ENCODE data around the gene TACC3.
A peak's percentile ranks its signal among the peaks of the same experiment; 100 is the strongest.

DNA sequence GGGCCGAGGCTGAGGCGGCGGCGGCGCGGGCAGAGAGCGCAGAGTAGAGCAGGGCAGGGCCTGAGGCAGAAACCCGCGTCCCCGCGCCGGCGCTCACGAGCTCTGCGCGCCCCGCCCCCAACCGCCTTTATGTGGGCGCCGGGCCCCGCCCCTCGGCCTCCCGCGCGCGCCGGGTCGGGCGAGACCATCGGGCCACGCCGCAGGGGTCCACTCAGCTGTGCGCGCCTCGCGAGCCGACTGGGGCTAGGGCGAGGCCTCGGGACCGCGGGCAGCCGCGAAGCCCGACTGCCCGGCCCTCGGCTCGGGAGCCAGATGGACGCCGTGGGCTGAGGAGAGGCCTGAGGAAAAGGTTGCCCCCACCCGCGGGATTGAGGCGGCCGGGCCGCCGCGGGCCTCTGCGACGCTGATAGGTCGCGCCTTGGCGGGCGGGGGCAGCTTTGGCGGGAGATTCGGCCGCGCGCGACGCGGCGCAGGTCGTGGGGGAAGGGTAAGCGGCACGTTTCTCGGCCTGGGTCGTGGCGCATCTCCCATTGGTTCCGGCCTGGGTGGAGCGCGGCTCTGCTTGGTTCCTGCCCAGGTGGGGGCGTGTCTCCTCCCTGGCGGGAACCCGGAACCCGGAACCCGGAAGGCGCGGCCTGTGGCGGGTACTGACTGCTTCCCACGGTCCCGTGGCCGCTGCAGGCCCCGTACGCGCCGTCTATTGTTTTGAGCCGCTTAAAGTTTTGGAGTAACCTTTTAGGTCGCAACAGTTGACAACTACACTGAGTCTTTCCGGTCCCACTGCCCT, 8.9 kb upstream of the TACC3 start, which contains the start of gene SLBP:
- TF ChIP-seq, protein P1, sequence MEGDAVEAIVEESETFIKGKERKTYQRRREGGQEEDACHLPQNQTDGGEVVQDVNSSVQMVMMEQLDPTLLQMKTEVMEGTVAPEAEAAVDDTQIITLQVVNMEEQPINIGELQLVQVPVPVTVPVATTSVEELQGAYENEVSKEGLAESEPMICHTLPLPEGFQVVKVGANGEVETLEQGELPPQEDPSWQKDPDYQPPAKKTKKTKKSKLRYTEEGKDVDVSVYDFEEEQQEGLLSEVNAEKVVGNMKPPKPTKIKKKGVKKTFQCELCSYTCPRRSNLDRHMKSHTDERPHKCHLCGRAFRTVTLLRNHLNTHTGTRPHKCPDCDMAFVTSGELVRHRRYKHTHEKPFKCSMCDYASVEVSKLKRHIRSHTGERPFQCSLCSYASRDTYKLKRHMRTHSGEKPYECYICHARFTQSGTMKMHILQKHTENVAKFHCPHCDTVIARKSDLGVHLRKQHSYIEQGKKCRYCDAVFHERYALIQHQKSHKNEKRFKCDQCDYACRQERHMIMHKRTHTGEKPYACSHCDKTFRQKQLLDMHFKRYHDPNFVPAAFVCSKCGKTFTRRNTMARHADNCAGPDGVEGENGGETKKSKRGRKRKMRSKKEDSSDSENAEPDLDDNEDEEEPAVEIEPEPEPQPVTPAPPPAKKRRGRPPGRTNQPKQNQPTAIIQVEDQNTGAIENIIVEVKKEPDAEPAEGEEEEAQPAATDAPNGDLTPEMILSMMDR (IDR thresholded peaks at IDR 0.05), result no peak
- TF ChIP-seq POLR2A (IDR thresholded peaks at IDR 0.05; ENCODE audit: low read depth), result peak; percentile 56
- TF ChIP-seq EP300 (IDR thresholded peaks at IDR 0.05), result no peak

Measured in esophagus muscularis mucosa (tissue), 4 donors.